IPS-15b (cell line): ENCODE measurements around the gene IGF2BP2.

Source experiments
- H3K27me3 ChIP-seq: one replicate; pipeline ENCODE4 v1.6.1; 2013; ENCODE audit warnings: low read length; ENCODE audit not compliant: control insufficient read depth, insufficient read depth
- H3K36me3 ChIP-seq: one replicate; pipeline ENCODE4 v1.6.1; 2013; ENCODE audit warnings: low read length; ENCODE audit not compliant: control insufficient read depth, insufficient read depth
- H3K4me1 ChIP-seq: one replicate; pipeline ENCODE4 v1.6.1; 2013; ENCODE audit warnings: mild to moderate bottlenecking, low read length; ENCODE audit not compliant: control insufficient read depth, insufficient read depth
- H3K4me3 ChIP-seq: one replicate; pipeline ENCODE4 v1.5.1; 2013; ENCODE audit warnings: low read depth, low read length
- H3K9ac ChIP-seq: one replicate; pipeline ENCODE4 v1.6.1; 2013; ENCODE audit warnings: low read depth, mild to moderate bottlenecking, low read length
- H3K9me3 ChIP-seq: one replicate; pipeline ENCODE4 v1.6.1; 2013; ENCODE audit warnings: mild to moderate bottlenecking, low read length; ENCODE audit not compliant: control insufficient read depth, insufficient read depth

Gene IGF2BP2

DNA sequence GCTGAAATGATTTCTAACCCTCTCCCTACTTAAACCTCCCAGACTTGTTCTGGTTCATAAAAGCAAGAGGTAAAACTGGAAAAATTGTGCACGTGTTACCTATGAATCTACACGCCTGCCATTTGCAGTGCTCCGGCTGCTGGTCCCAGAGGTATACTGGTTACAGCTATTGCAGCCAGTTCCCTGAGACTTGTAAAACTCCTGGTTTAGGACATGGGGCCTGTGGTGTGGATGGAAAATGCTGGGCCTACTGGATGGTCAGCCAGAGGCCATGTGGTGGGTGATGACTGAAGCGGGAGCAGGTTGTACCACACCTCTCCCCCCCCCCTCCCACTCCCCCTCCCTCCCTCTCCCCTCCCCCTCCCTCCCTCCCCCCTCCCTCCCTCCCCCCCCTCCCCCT, 193.7 kb downstream of the IGF2BP2 start:
- Histone ChIP-seq H3K4me1 (no peaks in the 10 kb centered on the region), H3K4me3 (no peak overlapping the region), H3K27me3 (no peaks in the 10 kb centered on the region), H3K36me3 (peaks cover 21% of the 10 kb centered on the region), H3K9ac (no peak overlapping the region), H3K9me3 (no peaks in the 10 kb centered on the region)

DNA sequence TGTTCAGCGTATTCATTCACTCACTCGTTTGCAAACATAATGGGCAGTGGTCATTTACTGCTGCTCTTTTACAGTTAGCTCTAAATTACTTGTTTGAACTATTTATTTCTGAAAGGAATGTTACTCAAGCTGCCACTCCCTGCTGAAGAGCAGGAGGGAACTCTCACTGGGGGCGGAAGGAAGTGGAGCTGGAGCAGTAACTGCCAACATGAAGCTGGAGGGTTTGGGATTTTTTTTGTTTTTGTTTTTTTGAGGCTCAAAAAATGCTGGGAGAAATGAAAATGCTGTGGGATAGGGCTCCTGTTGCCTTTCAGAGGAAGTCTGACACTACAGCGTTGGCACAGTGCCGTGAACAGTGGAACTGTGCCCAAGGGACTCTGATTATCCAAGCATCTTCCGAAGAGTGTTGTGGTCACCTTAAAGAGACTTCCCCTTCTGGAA, 194.6 kb downstream of the IGF2BP2 start:
- no peak overlapping the region for H3K4me3 ChIP-seq
- H3K9ac ChIP-seq = no peak overlapping the region
- peaks cover 24% of the 10 kb centered on the region for H3K36me3 ChIP-seq
- no peaks in the 10 kb centered on the region for H3K4me1 ChIP-seq
- no peaks in the 10 kb centered on the region for H3K27me3 ChIP-seq
- no peaks in the 10 kb centered on the region for H3K9me3 ChIP-seq

DNA sequence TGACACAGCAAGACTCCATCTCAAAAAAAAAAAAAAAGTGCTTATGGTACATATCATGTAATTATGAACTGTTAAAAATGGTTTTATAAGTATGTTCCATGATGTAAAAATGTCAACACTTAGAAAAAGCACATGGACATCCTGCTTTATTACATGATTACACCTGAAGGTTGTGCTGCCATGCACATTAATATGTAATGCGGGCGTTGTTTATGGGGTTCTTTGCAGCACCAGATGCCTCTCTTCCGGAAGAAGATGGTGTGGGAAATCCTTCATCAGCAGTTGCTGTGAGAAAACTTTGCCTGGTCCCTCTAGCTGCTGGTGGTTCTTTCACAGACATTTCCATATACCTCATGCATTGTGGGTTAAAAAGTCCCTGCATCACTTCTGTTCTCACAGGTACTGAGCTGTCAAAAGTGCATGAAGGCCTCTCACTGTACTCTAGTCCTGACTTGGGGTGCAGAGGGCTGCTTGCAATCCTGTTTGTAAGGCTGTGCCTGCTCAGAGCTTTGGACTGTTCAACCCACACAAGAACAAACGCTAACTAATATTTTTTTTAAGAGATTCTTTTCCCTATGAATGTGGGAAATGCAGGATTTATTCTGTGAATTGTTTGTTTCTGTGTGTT, 195.2 kb downstream of the IGF2BP2 start:
- Histone ChIP-seq H3K4me1 (no peaks in the 10 kb centered on the region), H3K9ac (no peak overlapping the region), H3K4me3 (no peak overlapping the region), H3K9me3 (no peaks in the 10 kb centered on the region), H3K27me3 (no peaks in the 10 kb centered on the region), H3K36me3 (peaks cover 24% of the 10 kb centered on the region)

DNA sequence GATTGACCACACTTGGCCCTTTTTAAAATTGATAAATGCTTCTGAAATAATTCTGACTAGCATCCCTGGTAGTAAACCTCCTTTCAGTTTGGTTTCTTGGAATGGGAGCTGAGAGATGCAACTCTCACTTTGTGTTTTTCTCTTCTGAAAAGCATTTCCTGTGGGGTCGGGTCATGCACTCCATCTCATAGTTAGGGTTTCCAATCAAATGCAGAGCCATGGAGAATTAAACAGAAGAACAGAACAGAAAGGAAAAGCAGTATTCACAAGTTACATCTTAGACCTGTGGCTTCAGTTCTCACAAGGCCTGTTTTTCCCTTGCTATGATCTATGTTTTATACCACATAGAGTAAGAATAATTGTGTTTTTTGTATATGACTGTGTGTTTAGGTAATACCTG, 199.1 kb downstream of the IGF2BP2 start:
- Histone ChIP-seq H3K9ac (no peak overlapping the region), H3K36me3 (peaks cover 31% of the 10 kb centered on the region), H3K4me1 (no peaks in the 10 kb centered on the region), H3K9me3 (no peaks in the 10 kb centered on the region), H3K4me3 (no peak overlapping the region), H3K27me3 (no peaks in the 10 kb centered on the region)

DNA sequence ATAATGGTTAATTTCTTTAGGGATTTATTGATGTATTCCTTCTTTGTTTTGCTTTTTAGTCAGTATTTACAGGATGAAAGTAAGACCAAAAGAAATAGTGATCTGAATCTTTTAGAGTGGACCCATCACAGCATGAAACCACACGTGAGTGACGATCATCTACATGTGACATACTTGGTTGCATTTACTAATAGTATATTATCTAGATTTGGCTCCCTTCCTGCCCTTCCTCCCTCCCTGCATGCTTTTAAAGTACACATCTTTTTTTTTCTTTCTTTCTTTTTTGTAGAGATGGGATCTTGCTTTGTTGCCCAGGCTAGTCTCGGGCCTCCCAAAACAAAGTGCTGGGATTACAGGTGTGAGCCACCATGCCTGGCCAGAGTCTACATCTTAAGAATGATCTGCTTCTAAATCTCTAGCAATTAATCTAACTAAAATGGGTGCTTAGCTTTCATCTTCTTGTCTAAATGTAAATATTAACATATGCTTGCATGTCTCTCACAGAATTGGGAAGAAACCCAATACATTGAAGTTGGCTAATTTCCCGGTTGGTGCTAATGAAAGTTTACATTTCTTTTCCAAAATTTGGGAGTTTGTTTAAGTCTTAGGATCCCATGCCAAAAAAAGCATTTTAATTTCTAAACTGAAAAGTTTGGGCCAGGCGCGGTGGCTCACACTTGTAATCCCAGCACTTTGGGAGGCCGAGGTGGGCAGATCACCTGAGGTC, 200.7 kb downstream of the IGF2BP2 start:
- Histone ChIP-seq H3K4me3 (no peak overlapping the region), H3K27me3 (no peaks in the 10 kb centered on the region), H3K9ac (no peak overlapping the region), H3K4me1 (no peaks in the 10 kb centered on the region), H3K9me3 (no peaks in the 10 kb centered on the region), H3K36me3 (peaks cover 21% of the 10 kb centered on the region)

DNA sequence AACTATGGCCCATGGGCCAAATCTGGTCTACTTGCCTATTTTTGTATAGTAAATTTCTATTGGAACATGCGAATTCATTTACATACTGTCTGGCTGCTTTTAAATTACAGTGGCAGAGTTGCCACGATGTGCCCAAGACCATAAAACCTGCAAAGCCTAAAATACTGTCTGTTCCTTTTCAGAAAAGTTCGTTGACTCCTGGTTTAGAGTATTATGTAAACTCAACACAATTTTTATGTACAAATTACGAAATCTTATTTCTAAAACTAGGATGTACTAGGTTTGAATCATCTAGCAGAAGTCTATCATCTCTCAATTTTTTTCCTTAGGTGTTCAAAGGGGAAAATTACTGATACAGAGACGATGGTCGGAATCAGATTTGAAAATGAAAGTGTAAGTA, 211.8 kb downstream of the IGF2BP2 start:
- H3K4me3 ChIP-seq = no peak overlapping the region
- H3K9ac ChIP-seq = no peak overlapping the region
- H3K36me3 ChIP-seq = peaks cover 30% of the 10 kb centered on the region
- no peaks in the 10 kb centered on the region for H3K27me3 ChIP-seq
- no peaks in the 10 kb centered on the region for H3K4me1 ChIP-seq
- no peaks in the 10 kb centered on the region for H3K9me3 ChIP-seq

DNA sequence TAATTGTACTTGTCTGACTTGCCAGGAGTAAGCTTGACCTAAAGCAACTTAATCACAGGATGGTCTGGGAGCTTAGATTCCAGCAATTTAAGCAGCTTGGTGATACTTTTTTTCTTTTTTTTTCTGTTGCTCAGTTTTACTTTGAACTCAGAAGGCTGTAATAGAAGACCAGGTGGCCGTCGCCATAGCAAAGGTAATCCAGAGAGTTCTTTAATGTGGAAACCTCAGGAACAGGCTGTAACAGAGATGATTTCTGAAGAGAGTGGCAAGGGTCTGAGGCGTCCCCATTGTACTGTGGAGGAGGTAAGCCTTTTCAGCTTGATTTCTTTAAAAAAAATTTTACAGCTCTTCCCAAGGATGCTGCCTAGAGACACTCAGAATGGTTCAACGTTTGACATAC, 218.6 kb downstream of the IGF2BP2 start:
- H3K4me1 ChIP-seq = no peaks in the 10 kb centered on the region
- peaks cover 13% of the 10 kb centered on the region for H3K36me3 ChIP-seq
- H3K9ac ChIP-seq = no peak overlapping the region
- no peak overlapping the region for H3K4me3 ChIP-seq
- H3K27me3 ChIP-seq = no peaks in the 10 kb centered on the region
- no peaks in the 10 kb centered on the region for H3K9me3 ChIP-seq

DNA sequence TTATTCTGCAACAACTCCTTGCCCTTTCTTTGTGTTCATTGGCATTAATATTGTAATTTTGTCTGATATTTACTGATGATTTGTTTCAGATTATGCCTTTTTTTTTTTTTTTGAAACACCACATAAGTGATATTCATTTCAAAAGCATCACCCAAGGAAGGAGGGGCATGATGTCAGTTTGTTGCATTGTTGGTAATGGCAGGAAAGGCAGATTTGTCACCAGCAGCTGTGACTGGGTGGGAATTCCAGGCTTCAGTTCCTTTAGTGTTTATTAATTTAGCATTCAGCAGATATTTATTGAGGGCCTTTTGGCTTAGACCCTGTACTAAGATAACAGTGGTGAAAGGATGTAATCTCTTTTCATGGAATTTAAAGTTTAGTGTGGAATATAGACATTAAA, 219.3 kb downstream of the IGF2BP2 start:
- Histone ChIP-seq H3K4me3 (no peak overlapping the region), H3K4me1 (no peaks in the 10 kb centered on the region), H3K9ac (no peak overlapping the region), H3K36me3 (peaks cover 19% of the 10 kb centered on the region), H3K27me3 (no peaks in the 10 kb centered on the region), H3K9me3 (no peaks in the 10 kb centered on the region)

DNA sequence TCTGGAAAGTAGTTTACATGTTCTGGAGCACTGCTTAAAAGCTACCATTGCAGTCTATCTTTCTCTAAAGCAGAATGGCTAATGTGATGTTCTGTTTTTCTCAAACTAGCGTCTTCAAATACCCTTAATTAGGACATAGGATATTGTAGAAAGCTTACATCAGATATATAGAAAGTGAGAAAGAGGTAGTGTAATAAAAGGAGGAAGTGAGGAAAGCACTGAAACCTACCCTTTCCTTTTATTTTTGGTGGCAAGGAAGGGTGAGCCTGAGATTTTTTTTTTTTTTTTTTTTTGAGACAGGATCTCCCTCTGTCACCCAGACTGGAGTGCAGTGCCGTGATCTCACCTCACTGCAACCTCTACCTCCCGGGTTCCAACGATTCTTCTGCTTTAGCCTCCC, 229.3 kb downstream of the IGF2BP2 start:
- H3K9me3 ChIP-seq = no peaks in the 10 kb centered on the region
- no peak overlapping the region for H3K4me3 ChIP-seq
- no peaks in the 10 kb centered on the region for H3K4me1 ChIP-seq
- no peak overlapping the region for H3K9ac ChIP-seq
- H3K36me3 ChIP-seq = peaks cover 4% of the 10 kb centered on the region
- H3K27me3 ChIP-seq = no peaks in the 10 kb centered on the region

DNA sequence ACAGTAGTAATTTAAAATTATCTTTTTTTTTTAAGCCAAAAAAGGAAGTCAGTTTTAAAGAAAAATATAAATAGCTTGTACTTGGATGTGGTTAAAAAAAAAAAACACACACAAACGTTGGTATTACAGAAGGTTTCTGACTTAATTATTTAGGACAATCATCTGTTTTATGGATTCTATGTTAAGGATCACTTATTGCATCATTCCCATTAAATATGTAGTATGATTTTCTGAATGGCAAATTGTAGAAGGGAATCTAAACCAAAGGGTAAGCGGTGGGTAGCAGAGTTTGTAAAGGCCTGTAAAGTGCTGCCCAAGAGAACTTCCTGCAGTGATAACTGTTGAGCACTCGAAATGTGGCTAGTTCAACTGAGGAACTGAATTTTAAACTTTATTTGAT, 230.8 kb downstream of the IGF2BP2 start:
- no peak overlapping the region for H3K4me3 ChIP-seq
- H3K27me3 ChIP-seq = no peaks in the 10 kb centered on the region
- H3K36me3 ChIP-seq = peaks cover 2% of the 10 kb centered on the region
- H3K4me1 ChIP-seq = no peaks in the 10 kb centered on the region
- H3K9ac ChIP-seq = no peak overlapping the region
- H3K9me3 ChIP-seq = no peaks in the 10 kb centered on the region
